IPS-18c (cell line): ENCODE data around the gene OR3A2.
"Not testable (repeated sequence)": the region's sequence is repeated elsewhere in the genome, so short reads cannot be mapped to it uniquely, and the experiment has no call there.

ENCODE experiments used
- H3K4me3 ChIP-seq: 2 replicates; pipeline ENCODE4 v1.7.0; 2013; ENCODE audit warnings: low read depth, mild to moderate bottlenecking, low read length, moderate library complexity; ENCODE audit not compliant: insufficient read depth
- H3K9me3 ChIP-seq: one replicate; pipeline ENCODE4 v1.6.1; 2013; ENCODE audit warnings: mild to moderate bottlenecking, low read length, moderate library complexity; ENCODE audit not compliant: control insufficient read depth, insufficient read depth

The OR3A2 gene

DNA sequence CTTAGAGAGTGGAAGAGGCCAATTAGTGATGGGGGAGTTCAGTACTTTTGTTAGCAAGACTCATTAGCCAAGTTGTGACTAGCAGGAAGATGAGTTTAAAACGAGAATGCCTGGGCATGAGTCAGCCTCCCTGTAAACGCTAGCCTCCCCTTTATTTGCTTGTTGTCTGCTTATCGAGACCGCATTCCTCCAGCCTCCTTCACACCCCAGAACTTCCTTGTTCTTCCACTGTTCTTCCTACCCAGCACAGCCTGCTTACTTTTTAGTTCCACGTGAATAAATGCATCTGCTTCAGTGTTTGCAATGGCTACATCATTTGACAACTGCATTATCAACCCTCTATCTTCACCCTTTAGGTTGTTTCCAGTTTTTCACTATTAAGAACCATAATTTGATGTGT, 67.8 kb downstream of the OR3A2 start:
- H3K9me3 ChIP-seq = no peaks in the 10 kb centered on the region
- no peak overlapping the region for H3K4me3 ChIP-seq

DNA sequence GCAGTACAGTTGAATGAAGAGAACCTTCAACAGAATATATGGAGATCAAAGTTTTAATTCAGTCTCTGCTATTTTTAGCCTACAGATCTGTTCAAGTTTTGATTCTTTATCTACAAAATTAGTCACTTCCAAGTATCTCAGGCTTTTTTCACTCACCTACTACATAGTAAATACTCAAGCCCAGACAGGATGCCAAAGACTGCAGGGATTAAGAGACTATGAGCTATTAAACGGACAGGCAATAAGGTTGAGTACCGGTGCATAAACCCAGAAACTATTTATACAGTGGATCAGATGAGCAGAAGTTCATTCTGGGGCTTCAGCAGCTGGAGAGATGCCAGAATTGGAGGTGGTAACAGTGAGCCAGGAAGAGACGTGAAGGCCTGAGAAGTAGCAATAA, 69.3 kb downstream of the OR3A2 start:
- no peak overlapping the region for H3K4me3 ChIP-seq
- no peaks in the 10 kb centered on the region for H3K9me3 ChIP-seq

DNA sequence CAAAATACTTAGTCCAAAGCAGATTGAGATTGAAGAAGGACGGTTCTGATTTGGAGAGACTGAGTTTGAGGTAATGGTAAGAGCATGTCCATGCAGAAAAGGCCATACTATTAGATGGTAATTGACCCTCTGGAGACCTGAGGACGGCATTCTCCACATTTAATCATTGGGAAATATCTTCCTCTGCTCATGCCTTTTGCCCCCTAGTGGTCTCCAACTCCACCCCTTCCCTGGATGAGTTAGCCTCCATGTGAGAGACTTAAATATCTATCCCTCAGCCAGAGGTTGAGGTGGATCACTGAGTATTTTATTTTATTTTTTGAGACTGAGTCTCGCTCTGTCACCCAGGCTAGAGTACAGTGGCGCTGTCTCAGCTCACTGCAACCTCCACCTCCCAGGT, 77.5 kb downstream of the OR3A2 start:
- Histone ChIP-seq H3K4me3 (no peak overlapping the region), H3K9me3 (peaks cover 2% of the 10 kb centered on the region)

- no peaks in the 10 kb centered on the region for H3K9me3 ChIP-seq
Measured at GRCh38 chr17:3298260-3298659, 87.8 kb downstream of the OR3A2 start, which contains the start of gene OR3A1. Gene OR3A1 (minus strand): TSS chr17:3298360. CDS start chr17:3292582, 5,778 bp downstream.

DNA sequence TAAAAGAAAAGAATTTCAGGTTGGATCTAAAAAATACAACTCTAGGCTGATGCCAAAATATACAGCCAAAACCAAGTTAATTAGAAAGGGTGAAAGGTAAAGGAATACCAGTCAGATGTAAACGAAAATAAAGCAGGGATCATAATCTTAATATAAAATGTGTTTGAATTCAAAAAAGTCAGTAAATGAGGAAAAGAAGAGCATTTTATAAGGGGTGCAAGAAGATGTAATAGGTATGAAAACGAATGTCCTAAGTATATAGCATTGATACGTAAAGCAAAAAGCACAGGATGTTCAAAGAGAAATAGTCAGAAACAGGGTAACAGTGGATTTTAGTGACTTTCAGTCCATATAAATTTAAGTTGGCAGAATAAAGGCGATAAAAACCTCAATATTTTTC, 90.5 kb downstream of the OR3A2 start:
- Histone ChIP-seq H3K9me3 (no peaks in the 10 kb centered on the region), H3K4me3 (no peak overlapping the region)

More at GRCh38 chr17:3298260-3298659, 87.8 kb downstream of the OR3A2 start, which contains the start of gene OR3A1:
- no peak within 1 kb of the TSS for H3K4me3 ChIP-seq

DNA sequence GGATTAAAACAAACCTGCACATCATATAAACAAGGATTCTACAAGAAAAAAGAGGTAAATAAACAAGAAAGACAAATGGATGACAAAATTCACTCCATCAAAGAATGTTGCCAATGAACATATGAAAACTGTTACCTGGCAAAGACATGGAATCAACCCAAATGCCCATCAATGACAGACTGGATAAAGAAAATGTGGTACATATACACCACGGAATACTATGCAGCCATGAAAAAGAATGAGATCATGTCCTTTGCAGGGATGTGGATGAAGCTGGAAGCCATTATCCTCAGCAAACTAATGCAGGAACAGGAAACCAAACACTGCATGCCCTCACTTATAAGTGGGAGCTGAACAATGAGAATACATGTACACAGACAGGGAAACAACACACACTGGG, 92.6 kb downstream of the OR3A2 start:
- H3K4me3 ChIP-seq, H3K9me3 ChIP-seq: not testable (repeated sequence)

DNA sequence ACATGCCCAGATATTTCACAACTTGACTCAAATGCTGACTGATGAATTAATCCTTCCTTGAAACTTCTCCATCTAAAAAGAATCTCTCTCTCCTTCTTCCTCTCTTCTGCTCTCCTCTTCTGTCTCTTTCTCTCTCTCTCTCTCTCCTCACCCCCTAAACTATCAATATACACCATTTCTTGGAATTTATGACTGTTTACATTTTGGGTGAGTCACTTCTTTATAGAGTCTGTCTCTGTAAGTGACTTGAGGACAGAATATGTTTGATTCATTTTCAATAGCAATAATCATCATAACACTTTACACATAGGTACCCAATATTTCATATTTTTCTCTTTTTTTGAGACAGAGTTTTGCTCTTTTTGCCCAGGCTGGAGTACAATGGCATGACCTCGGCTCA, 103.2 kb downstream of the OR3A2 start:
- H3K9me3 ChIP-seq = no peaks in the 10 kb centered on the region

DNA sequence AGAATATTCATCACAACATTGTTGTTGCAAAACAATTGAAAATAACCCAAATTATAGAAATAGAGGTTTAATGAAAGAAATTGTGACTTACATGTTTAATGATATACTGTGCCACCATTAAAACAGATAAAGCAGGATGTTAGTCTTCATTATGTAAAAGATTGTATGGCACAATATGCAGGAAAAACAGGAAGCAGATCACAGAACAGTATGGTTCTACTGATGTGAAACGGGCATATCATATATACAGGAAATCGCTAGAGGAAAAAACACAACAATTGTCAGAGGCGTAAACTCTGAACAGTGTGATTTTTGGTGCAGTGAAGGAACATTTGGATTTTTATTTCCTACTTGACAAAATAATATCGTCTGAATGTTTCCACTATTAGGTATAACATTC, 110.0 kb downstream of the OR3A2 start:
- Histone ChIP-seq H3K4me3 (no peak overlapping the region), H3K9me3 (no peaks in the 10 kb centered on the region)

More for the DNA sequence above, 103.2 kb downstream of the OR3A2 start:
- H3K4me3 ChIP-seq = no peak overlapping the region

- Histone ChIP-seq H3K9me3 (no peaks in the 10 kb centered on the region), H3K4me3 (no peak overlapping the region)
Measured at GRCh38 chr17:3271072-3271848, 114.8 kb downstream of the OR3A2 start.

DNA sequence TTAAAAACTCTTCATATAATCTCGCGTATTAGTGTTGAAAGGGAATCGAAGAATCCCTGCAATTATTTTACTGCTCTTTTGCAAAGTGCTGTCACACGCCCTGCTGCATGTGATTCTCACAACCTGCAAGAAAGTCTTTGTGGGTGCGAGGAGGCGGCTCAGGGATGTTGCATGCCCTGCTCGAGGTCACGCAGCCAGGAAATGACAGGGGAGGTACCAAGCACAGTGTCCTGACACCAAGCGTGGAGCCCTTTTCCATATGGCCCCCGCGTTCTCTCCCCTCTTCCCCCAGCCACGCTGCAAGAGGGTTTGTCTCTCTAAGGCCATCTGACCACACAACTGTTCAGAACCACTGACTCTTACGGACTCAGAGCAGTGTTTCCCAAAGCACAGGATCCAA, 125.5 kb downstream of the OR3A2 start:
- no peaks in the 10 kb centered on the region for H3K9me3 ChIP-seq
- no peak overlapping the region for H3K4me3 ChIP-seq

DNA sequence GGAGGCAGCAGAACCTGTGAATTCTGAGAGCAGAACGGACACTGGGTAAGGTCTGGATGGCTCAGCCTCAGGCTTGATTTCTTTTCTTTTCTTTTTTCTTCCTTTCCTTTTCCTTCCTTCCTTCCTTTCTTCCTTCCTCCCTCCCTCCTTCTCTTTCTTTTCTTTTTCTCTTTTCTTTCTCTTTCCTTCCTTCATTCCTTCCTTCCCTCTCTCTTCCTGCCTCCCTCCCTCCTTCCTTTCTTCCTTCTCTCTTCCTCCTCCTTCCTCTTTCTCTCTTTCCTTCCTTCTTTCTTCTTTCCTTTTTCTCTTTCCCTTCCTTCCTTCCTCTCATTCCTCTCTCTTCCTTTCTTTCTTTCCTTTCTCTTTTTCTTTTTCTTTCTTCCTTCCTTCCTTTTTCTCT, 125.9 kb downstream of the OR3A2 start:
- Histone ChIP-seq H3K9me3 (no peaks in the 10 kb centered on the region), H3K4me3 (no peak overlapping the region)

- Histone ChIP-seq H3K9me3 (no peaks in the 10 kb centered on the region), H3K4me3 (no peak overlapping the region)
Measured at GRCh38 chr17:3256575-3256974, 129.5 kb downstream of the OR3A2 start.

GRCh38 chr17:3249013-3249412, 137.1 kb downstream of the OR3A2 start:
- not testable (repeated sequence) for H3K9me3 ChIP-seq, H3K4me3 ChIP-seq

DNA sequence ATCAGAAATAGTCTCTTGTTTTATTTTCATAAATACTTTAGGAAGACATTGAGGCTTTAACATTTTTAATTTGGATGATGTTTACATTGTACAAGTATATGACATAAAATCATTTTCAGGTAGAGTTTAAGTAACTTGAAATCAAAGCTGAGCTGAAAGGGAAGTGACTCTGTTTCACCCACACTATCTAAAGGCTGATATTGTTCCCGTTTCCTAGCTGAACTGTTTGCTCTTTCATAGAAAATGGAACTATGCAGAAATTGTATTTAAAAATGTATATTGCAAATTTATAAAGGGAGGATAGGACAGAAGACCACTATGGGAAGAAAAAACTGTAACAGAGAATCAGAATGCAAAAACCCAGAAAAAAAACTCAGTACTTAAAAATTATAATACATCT, 141.3 kb downstream of the OR3A2 start:
- H3K9me3 ChIP-seq, H3K4me3 ChIP-seq: not testable (repeated sequence)

GRCh38 chr17:3241044-3241443, 145.1 kb downstream of the OR3A2 start:
- not testable (repeated sequence) for H3K9me3 ChIP-seq, H3K4me3 ChIP-seq

GRCh38 chr17:3238685-3239084, 147.4 kb downstream of the OR3A2 start:
- not testable (repeated sequence) for H3K9me3 ChIP-seq, H3K4me3 ChIP-seq

GRCh38 chr17:3232300-3232699, 153.8 kb downstream of the OR3A2 start:
- H3K9me3 ChIP-seq, H3K4me3 ChIP-seq: not testable (repeated sequence)
